Raji (cell line): Measurements from ENCODE around the gene IFITM2.

ENCODE experiments used
- POLR2A ChIP-seq: IDR thresholded peaks from 2 replicates; pipeline ENCODE4 v1.6.1; 2011; ENCODE audit warnings: low read depth, low read length, control low read depth; ENCODE audit not compliant: insufficient read depth

The IFITM2 gene

GRCh38 chr11:297051-297585 is 10.5 kb upstream of the IFITM2 start:
- no peak for TF ChIP-seq POLR2A

- TF ChIP-seq POLR2A: peak; percentile 24; the same call in 1 of the 2 replicates
Measured at GRCh38 chr11:297586-298405, 9.8 kb upstream of the IFITM2 start.

- peak; percentile 14; the same call in 1 of the 2 replicates for TF ChIP-seq POLR2A
Measured at GRCh38 chr11:298406-299065, 9.1 kb upstream of the IFITM2 start.

- no peak for TF ChIP-seq POLR2A
Measured at GRCh38 chr11:299081-299891, 8.3 kb upstream of the IFITM2 start, which contains the start of gene IFITM5. Gene IFITM5, minus strand, starts transcription at chr11:299526. Its CDS starts 36 bp downstream, at chr11:299490.

- no peak for TF ChIP-seq POLR2A
Measured at GRCh38 chr11:299951-300735, 7.5 kb upstream of the IFITM2 start.

GRCh38 chr11:303363-303762 is 4.3 kb upstream of the IFITM2 start:
- TF ChIP-seq POLR2A: no peak

GRCh38 chr11:304061-304506 is 3.5 kb upstream of the IFITM2 start:
- TF ChIP-seq POLR2A: no peak

- no peak for TF ChIP-seq POLR2A
Measured at GRCh38 chr11:304915-305843, 2.4 kb upstream of the IFITM2 start.

GRCh38 chr11:305844-306211 is 1.8 kb upstream of the IFITM2 start:
- no peak for TF ChIP-seq POLR2A

GRCh38 chr11:306645-307371 is 808 bp upstream of the IFITM2 start:
- no peak for TF ChIP-seq POLR2A

- no peak for TF ChIP-seq POLR2A
Measured at GRCh38 chr11:312092-312816, 4.6 kb downstream of the IFITM2 start.

- TF ChIP-seq POLR2A: no peak
Measured at GRCh38 chr11:313304-313786, 5.7 kb downstream of the IFITM2 start.
